ENCODE results near the gene WBP4. TPM values are rescaled to one million over a fixed set of nuclear protein-coding genes. Genes with fewer than 3 reads are reported as not detected.

Gene WBP4
- polyA plus RNA-seq, 1 experiment: 18.3 TPM

DNA sequence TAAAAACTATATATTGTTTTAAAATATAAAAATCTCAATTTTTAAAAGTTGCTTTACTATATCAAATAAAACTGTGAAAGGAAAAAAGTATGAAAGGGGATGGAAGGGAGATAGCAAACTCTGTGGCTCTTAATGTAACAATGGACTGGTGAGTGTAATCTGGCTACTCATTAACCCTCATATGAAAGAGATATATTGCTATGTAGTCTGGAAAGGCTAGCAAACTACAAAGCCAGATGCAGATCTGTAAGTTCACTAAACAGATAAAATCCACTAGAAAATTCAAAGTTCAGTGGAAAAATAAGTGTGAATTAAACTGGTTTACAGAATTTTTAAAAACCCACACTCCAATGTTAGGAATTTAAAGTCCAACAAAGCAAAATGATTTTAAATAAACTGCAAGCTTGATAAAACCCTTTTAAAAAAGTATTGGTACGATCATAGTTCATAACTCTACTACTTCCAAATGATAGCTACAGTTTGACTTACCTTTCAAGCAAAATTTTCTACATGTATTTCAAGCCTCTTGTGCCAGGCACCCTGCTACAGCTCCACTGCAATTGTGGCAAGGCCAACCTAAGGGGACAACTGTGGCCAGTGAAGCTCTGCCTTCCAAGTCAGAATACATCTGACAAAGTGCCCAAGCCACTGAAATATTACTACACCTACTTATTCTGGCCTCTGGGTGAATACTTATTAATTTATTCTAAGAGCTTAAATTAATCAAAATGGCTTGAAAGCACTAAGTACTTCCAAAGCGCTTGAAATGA lies 41.5 kb upstream of the WBP4 start:
- no peak for DNase-seq (ENCODE audit: low read depth, low spot score)
- Histone ChIP-seq H3K27me3 (ENCODE audit: control insufficient read depth, insufficient read depth, low read length) (no peaks in the 10 kb centered on the region), H3K27ac (ENCODE audit: low read depth, low read length) (no peak overlapping the region), H3K9me3 (ENCODE audit: control insufficient read depth, insufficient read depth, low read length) (no peaks in the 10 kb centered on the region), H3K4me3 (ENCODE audit: low read depth, low read length) (no peak overlapping the region)
- CTCF ChIA-PET: interaction anchor here (1.0 kb wide), 1 partner anchor 35 kb away, joined by 6 read pairs; no protein-coding TSS in a partner anchor
- TF ChIP-seq, protein P1, sequence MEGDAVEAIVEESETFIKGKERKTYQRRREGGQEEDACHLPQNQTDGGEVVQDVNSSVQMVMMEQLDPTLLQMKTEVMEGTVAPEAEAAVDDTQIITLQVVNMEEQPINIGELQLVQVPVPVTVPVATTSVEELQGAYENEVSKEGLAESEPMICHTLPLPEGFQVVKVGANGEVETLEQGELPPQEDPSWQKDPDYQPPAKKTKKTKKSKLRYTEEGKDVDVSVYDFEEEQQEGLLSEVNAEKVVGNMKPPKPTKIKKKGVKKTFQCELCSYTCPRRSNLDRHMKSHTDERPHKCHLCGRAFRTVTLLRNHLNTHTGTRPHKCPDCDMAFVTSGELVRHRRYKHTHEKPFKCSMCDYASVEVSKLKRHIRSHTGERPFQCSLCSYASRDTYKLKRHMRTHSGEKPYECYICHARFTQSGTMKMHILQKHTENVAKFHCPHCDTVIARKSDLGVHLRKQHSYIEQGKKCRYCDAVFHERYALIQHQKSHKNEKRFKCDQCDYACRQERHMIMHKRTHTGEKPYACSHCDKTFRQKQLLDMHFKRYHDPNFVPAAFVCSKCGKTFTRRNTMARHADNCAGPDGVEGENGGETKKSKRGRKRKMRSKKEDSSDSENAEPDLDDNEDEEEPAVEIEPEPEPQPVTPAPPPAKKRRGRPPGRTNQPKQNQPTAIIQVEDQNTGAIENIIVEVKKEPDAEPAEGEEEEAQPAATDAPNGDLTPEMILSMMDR (IDR thresholded peaks at IDR 0.05; ENCODE audit: low read depth, low read length): no peak
- POLR2A ChIA-PET: no interaction called here

DNA sequence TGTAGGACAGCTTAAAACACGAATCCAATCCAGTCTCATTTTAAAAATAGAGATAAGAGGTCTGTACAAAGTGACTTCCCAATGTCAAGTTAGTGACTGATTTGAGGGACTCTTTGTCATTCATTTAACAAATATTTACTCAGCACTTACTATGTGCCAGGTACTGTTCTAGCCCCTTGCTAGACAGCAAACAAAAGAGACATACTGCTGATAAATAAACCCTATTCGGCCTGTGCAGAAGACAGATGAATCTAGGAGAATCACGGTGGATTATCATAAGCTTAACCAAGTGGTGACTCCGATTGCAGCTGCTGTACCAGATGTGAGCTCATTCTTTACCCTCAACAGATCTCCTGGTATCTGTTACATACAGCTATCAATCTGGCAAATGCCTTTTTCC lies 35.8 kb upstream of the WBP4 start:
- DNase-seq (ENCODE audit: low read depth, low spot score): no peak
- Histone ChIP-seq H3K27me3 (ENCODE audit: control insufficient read depth, insufficient read depth, low read length) (no peaks in the 10 kb centered on the region), H3K4me3 (ENCODE audit: low read depth, low read length) (no peak overlapping the region), H3K9me3 (ENCODE audit: control insufficient read depth, insufficient read depth, low read length) (no peaks in the 10 kb centered on the region), H3K27ac (ENCODE audit: low read depth, low read length) (no peak overlapping the region)
- ChIA-PET CTCF (interaction anchor here (0.8 to 1.3 kb wide), 2 partner anchors 14 to 29 kb away, joined by 3 to 5 read pairs; no protein-coding TSS in a partner anchor), POLR2A (no interaction called here)
- TF ChIP-seq, protein P1 (IDR thresholded peaks at IDR 0.05; ENCODE audit: low read depth, low read length): no peak

DNA sequence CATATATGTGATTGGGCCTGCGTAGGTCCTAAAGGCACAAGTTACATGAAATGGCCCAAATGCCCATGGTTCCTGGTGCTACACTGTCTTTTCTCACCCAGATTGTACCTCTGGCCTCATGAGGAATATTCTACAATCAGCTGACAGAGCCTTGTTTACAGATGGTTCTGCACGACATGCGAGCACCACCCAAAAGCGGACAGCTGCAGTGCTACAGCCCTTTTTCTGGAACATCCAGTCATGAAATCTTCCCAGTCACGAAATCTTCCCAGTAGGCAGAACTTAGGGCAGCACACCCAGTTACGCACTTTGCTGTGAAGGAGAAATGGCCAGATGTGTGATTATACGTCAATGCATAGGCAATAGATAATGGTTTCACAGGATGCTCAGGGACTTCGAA lies 34.5 kb upstream of the WBP4 start:
- TF ChIP-seq, protein P1 (IDR thresholded peaks at IDR 0.05; ENCODE audit: low read depth, low read length): no peak
- no peaks in the 10 kb centered on the region for H3K27me3 ChIP-seq (ENCODE audit: control insufficient read depth, insufficient read depth, low read length)
- H3K4me3 ChIP-seq (ENCODE audit: low read depth, low read length): no peak overlapping the region
- no peak overlapping the region for H3K27ac ChIP-seq (ENCODE audit: low read depth, low read length)
- H3K9me3 ChIP-seq (ENCODE audit: control insufficient read depth, insufficient read depth, low read length): no peaks in the 10 kb centered on the region
- no peak for DNase-seq (ENCODE audit: low read depth, low spot score)
- CTCF ChIA-PET: no interaction called here
- POLR2A ChIA-PET: no interaction called here

DNA sequence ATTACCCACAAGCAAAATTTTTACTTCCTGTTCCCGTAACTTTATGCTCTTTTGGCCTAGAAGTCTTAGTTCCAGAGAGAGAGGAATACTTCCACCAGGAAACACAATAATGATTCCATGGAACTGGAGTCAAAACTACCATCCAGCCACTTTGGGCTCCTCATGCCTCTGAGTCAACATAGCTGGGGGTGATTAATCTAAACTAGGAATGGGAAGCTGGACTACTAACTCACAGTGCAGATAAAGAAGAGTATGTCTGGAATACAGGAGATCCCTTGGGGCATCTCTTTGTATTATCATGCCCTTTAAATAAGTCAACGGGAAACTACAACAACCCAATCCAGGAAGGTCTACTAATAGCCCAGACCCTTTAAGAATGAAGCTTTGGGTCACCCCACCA lies 33.3 kb upstream of the WBP4 start:
- ChIA-PET POLR2A (no interaction called here), CTCF (interaction anchor here (2.2 kb wide), 1 partner anchor 26 kb away, joined by 7 read pairs; no protein-coding TSS in a partner anchor)
- TF ChIP-seq, protein P1 (IDR thresholded peaks at IDR 0.05; ENCODE audit: low read depth, low read length): no peak
- no peak for DNase-seq (ENCODE audit: low read depth, low spot score)
- Histone ChIP-seq H3K4me3 (ENCODE audit: low read depth, low read length) (no peak overlapping the region), H3K9me3 (ENCODE audit: control insufficient read depth, insufficient read depth, low read length) (no peaks in the 10 kb centered on the region), H3K27me3 (ENCODE audit: control insufficient read depth, insufficient read depth, low read length) (no peaks in the 10 kb centered on the region), H3K27ac (ENCODE audit: low read depth, low read length) (peak overlapping the region; percentile 33)

DNA sequence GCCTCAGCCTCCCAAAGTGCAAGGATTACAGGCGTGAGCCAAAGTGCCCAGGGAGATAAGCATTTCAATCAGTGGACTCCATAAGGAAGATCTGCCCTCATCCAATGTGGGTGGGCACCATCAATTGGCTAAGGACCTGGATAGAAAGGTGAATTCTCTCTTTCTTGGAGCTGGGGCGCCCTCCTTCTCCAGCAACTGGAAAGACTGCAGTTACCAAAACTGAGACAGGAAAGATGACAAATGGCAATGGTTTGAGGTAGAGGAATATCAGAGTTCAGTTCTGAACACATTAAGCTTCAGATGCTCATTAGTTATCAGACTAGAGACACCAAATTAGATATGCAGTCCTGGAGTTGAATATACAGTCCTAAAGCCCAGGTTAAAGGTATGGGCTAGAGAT lies 31.7 kb upstream of the WBP4 start:
- TF ChIP-seq, protein P1 (IDR thresholded peaks at IDR 0.05; ENCODE audit: low read depth, low read length): no peak
- Histone ChIP-seq H3K9me3 (ENCODE audit: control insufficient read depth, insufficient read depth, low read length) (no peaks in the 10 kb centered on the region), H3K27ac (ENCODE audit: low read depth, low read length) (no peak overlapping the region), H3K27me3 (ENCODE audit: control insufficient read depth, insufficient read depth, low read length) (no peaks in the 10 kb centered on the region), H3K4me3 (ENCODE audit: low read depth, low read length) (no peak overlapping the region)
- POLR2A ChIA-PET: no interaction called here
- DNase-seq (ENCODE audit: low read depth, low spot score): no peak
- CTCF ChIA-PET: interaction anchor here (2.2 kb wide), 1 partner anchor 25 kb away, joined by 7 read pairs; no protein-coding TSS in a partner anchor
